IPS DF 4.7 (cell line): ENCODE results near the gene METRN.

Source experiments
- DNase-seq: peaks from one replicate; pipeline ENCODE4 v3.0.0-alpha.2; 2013; ENCODE audit warnings: low spot score; ENCODE audit errors: extremely low read depth

Gene METRN

DNA sequence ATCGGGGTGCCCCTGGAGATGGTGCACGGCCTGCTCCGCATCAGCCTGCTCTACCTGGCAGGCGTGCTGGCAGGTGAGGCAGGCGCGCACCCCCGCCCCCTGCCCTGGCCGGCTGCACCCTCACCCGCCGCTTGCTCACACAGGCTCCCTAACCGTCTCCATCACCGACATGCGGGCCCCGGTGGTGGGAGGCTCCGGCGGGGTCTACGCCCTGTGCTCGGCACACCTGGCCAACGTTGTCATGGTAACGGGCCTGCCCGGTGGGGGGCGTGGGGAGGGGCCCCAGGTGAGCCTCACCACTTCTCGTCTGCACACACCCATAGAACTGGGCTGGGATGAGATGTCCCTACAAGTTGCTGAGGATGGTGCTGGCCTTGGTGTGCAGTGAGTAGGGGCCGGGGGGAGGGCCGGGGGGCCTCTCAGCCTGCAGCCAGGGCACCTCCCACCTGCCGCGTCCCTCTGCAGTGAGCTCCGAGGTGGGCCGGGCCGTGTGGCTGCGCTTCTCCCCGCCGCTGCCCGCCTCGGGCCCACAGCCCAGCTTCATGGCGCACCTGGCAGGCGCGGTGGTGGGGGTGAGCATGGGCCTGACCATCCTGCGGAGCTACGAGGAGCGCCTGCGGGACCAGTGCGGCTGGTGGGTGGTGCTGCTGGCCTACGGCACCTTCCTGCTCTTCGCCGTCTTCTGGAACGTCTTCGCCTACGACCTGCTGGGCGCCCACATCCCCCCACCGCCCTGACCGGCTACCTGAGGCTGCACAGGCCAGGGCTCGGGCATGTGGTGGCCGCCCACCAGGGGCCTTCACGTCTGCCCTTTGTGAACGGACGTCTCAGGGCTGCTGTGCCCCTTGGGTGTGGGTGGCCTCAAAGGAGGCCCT lies 37.4 kb upstream of the METRN start:
- no peak for DNase-seq

DNA sequence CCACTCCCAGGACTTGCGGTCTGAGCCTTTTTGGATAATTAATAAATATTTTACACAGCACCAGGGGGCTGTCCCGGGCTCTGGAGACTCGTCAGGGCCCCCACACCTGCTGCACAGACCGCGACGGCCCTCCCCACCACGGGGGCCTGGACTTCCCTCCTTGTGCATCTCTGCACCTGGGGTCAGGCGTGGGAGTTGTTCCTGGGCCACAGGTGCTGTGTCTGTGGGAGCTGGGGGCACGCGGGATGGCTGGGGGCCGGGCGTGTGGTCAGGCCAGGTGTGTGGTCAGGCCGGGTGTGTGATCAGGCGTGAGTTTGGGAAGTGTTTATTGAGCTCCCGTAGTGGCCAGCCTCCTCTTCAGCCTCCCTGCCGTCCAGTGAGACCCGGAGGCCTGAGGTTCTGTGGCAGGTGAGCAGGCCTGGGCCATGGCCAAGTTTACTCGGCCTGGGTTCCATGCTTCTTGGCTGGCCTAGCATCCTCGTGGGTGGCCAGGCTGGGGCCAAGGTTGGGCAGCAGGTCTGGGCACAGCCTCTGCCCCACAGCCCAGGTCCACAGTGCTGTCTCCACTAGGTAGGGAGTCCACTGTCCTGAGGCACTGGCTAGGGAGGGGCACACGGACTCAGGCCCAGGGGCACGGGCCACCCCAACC lies 36.6 kb upstream of the METRN start:
- DNase-seq = no peak

DNA sequence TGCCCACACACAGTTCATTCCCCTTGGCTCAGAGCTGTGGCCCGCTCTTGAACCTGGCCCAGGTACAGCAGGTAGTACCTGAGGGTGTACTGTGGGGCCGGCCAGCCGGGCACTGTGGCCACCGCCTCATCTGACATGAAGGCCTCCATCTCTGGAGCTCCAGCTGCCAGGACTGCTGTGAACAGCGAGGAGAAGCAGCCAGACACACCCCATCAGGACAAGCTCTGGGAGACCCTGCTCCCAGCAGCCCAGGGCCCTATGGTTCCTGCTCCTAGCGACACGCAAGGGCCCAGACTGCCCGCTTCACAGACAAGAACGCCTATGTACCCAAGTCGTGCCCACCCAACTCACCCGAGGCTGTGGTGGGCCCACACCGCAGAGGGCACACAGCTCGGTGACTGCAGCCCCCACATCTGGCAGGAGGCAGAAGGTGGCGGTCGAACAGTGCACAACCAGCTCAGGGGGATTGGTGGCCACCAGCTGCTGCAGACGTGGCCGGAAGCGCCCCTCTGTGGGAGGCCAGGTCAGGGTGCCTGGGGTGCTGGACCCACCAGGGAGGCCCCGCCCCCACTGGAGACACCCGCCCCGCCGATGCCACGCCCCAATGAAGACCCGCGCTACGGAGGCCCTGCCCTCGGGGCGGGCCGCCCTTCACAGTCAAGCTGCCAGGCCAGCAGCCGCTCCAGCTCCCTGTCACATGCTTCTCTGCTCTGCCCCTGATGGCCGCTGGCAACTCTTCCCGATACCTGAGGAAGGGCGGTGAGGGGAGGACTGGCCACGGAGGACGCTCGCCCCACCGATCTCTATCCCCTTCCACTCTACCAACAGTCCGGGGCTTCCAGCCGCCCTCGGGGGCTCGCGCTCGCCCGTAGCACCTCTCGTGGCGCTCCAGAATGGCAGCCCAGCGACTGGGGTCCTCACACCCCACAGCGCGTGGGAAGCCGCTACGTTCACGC lies 35.8 kb upstream of the METRN start:
- DNase-seq = no peak

DNA sequence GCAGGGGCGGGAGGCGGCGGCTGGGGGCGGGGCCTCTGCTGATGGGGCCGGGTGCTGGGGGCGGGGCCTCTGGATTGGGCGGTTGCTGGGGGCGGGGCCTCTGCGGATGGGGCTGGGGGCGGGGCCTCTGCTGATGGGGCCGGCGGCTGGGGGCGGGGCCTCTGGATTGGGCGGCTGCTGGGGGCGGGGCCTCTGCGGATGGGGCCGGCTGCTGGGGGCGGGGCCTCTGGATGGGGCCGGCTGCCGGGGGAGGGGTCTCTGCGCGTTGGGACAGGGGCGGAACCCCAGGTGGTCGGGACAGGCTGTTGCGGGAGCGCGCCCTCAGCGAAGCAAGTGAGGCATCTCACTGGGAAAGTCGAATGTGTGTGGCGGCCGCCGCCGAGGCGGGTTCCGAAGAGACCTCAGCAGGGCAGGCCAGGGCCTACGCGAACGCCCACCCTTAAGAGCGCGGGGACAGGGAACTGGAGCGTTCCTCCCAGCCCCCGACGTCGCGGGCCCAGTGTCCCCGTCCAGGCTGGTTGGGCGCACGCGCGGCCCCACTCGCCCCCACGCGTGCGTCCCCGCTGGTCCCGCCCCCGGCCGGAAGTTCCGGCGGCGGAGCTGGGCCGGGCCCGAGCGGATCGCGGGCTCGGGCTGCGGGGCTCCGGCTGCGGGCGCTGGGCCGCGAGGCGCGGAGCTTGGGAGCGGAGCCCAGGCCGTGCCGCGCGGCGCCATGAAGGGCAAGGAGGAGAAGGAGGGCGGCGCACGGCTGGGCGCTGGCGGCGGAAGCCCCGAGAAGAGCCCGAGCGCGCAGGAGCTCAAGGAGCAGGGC lies 34.9 kb upstream of the METRN start, which contains the start of gene STUB1:
STUB1 (plus strand) TSS at position 597 of the 811 bp plus-strand sequence; CDS start at position 713, 116 bp downstream.
- DNase-seq = no peak

DNA sequence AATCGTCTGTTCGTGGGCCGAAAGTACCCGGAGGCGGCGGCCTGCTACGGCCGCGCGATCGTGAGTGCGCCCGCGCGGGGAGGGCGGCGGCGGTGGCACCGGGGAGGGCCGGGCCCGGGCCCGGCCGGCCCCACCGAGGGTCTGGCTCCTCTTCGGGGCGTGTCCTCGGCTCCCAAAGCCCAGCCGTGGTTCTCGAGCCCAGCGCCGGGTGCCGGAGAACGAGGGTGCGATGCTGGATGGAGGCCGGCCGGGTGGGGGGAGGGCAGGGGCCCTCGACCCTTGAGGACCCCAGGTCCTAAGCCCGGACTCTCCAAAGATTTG lies 34.3 kb upstream of the METRN start:
- DNase-seq = no peak

DNA sequence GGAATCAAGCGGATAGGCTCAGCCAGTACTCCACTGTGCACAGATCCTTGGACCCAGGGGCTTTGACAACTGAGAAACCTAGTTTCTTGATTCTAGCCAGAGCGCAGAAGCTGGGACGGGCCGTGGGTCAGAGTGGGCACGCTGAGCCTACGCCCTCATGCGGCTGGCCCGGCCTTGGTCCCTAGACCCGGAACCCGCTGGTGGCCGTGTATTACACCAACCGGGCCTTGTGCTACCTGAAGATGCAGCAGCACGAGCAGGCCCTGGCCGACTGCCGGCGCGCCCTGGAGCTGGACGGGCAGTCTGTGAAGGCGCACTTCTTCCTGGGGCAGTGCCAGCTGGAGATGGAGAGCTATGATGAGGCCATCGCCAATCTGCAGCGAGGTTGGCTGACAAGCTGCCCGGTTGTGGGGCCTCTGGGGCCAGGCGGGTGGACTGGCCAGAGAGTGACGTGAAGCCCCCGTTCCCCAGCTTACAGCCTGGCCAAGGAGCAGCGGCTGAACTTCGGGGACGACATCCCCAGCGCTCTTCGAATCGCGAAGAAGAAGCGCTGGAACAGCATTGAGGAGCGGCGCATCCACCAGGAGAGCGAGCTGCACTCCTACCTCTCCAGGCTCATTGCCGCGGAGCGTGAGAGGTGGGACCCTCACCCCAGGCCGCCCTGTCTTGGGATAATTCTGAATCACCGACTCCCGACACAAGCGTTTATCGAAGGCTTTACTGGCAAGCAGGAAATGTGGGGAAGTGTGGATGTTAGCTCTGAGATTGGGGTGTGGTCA lies 33.8 kb upstream of the METRN start:
- DNase-seq = no peak

DNA sequence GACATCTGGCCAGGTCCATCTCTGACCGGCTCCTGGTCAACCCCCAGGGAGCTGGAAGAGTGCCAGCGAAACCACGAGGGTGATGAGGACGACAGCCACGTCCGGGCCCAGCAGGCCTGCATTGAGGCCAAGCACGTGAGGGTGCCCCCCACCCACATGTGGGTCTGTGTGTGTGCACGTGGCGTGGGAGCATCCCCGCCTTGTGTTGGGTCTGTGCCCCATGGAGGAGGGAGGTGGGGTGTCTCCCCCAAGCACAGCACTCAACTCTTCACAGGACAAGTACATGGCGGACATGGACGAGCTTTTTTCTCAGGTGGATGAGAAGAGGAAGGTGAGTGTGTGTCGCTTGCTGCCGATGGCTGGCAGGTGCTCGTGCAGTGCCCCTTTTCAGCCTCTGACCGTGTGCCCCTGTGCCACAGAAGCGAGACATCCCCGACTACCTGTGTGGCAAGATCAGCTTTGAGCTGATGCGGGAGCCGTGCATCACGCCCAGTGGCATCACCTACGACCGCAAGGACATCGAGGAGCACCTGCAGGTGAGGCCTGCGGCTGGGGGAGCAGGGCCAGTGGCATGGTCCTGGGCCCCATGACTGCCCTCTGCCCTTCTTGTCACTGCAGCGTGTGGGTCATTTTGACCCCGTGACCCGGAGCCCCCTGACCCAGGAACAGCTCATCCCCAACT lies 33.0 kb upstream of the METRN start:
- no peak for DNase-seq

DNA sequence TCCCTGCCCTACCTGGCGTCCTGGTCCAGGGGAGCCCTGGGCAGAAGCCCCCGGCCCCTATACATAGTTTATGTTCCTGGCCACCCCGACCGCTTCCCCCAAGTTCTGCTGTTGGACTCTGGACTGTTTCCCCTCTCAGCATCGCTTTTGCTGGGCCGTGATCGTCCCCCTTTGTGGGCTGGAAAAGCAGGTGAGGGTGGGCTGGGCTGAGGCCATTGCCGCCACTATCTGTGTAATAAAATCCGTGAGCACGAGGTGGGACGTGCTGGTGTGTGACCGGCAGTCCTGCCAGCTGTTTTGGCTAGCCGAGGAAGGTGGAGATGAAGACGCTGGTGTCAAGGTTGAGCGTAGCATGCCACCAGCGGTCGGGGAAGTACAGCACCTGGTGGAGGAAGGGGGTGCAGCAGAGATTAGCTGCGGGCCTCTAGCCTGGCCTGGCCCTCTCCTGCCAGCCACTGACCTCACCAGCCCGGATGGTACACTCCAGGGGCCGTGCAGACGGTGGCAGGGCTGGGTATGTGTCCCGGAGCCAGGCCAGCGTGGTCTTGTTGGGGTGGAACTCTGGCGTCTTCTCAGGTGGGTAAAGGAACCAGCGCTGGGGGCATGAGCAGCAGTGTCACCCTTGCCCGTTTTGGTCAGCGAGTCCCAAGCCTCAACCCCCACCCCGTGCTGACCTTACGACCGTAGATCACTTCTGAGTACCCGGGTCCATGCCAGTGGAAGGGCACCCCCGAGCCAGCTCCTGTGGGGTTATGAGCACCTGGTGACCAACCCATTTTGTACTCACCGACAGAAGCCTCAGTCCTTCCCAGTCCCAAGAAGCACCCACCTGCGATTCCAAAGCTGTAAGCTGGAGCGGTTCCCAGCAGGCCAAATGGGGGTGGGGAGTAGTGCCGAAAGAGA lies 32.2 kb upstream of the METRN start:
- no peak for DNase-seq

DNA sequence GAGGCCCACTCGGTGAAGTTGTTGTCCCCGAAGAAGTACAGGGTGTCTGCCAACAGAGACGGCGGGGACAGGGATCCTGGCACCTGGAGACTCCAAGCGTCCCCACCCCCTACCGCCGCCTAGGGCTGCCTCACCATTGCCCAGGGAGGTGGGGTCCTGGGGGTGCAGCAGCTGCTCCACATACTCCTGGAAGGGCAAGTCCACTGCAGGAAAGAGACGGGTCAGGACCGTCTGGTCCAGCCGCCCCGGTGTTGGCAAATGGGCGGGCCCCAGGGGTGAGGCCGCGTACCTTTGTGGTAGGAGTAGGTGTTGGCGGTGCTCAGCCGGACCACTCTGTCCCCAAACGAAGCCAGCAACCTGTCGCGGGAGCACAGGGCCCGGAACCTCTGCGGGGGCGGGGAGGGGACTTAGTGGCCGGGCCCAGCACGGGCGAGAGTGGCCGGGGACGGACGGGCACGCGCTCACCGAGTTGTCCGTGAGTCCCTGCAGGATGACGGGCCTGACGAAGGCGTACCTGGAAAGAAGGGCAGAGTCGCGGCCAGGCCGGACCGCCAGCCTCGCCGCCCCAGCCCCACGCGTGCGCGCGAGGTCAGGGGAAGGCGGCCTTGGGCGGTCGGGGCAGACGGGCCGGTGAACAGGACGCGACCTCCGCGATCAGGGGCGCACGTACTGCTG lies 31.4 kb upstream of the METRN start:
- DNase-seq = no peak

DNA sequence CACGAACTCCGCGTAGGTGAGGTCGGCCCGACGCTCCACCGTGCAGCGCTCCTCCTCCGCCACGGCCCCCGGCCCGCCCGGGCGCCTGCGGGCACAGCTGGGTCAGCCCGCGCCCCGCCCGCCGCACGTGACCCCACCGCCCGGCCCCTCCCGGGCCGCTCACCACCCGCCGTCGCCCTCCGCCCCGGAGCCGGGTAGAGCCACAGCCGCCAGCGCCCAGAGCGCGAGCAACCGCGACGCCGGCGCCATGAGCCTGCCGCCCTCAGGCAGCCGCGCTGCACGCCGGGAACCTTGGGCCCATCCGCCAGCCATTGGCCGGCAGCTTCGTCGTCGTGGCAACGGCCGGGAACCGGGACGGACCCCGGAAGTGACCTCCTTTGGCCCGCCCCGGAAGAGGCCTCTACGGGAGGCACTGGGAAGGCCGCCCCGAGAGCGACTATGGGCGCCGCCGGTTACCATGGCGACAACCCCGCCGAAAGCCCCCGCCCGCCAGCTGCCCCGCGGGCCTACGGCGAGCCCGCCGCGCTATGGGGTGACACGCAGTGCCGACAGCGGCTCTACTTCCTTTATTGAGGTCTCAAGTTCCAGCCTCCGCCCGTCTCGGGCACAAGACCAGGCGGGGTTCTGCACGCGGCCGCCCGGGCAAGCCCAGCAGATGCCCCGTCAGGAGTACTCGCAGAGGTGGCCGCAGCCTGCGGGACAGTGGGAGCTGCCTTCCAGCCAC lies 30.7 kb upstream of the METRN start, which contains the start of gene JMJD8:
JMJD8 (minus strand) TSS at position 264 of the 724 bp plus-strand sequence; CDS start at position 249, 15 bp downstream.
- DNase-seq = no peak

DNA sequence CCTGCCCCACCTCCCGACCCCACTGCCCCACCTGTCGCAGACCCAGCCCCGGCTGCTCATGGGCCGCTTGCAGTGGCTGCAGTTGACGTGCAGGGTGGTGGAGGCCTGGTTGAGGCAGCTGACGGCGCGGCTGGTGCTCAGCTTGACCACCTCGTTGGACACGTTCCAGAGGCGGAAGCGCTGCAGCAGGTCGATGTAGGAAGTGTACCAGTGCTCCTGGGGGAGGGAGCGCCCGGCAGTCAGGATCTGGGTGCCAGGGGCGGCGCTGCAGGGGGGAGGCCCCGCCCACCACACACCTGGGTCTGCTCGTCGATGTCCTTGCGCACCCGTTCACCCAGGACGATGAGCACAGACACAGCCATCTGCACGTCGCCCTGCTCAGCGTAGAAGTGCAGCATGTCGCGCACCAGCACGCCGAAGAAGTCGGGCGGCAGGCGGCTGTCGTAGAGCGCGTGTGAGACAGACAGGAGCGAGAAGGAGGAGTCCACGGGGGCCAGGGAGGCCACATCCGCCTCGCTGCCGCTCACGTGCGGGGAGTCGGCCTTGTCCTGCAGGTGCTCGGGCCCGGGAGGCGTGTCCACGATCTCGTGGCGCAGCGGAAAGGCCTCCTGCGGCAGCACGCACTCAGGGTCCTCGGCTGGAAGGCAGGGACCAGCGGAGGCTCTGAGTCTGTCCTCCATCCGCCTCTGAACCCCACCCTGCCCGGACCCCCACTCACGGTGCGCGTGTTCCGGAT lies 29.8 kb upstream of the METRN start:
- no peak for DNase-seq

DNA sequence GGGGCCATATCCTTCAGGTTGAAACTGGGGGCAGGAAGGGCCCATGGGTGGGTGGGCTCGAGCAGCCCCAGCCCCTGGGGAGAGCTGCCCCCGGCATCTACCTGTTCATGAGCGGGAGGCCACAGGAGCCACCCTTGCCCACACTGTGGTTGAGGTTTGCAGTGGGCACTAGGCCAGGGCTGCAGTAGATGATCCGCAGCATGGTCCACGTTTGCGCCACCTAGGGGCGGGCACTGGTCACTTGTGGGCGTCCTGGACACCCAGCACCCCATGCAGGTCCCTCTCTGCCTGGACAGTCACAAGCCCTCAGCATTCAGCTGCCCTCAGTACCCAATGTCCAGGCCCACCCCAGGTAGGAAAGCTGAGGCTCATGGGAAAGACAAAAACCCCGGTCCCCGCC lies 29.0 kb upstream of the METRN start:
- DNase-seq = no peak

DNA sequence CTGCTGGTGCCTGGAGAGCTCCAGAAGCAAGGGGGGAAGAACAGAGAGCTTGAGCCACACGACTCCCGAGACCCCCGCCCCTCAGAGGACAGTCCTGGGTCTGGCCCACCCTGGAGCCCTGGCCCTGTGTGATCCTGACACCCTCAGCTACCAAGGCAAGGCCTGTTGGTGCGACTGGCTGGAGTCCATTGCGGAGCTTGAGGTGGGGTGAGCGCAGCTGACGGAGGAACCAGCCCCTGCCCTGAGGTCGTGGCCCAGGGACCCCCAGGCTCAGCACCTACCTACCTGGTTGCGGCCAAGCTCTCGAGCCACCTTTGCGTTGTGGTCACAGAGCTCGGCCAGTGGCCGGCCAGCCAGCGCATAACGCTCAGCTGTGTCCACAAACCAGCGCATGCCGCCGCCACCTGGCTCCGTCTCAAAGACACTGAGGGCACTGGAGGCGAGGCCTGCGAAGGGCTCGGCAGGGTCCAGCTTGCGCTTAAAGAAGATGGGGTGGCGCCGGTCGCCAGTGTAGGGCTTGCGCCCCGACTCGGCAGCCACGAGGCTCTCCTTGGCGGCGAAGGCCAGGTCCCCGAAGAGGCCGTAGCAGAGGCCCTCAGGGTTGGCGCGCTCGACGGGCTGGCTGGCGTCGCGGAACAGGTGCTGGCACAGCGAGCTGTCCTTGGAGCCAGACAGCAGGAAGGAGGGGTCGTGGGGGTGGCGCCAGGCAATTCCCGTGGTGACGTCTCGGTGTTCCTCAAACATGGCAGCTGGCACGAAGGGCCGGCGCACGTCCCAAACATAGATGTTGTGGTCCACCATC lies 28.3 kb upstream of the METRN start:
- no peak for DNase-seq

DNA sequence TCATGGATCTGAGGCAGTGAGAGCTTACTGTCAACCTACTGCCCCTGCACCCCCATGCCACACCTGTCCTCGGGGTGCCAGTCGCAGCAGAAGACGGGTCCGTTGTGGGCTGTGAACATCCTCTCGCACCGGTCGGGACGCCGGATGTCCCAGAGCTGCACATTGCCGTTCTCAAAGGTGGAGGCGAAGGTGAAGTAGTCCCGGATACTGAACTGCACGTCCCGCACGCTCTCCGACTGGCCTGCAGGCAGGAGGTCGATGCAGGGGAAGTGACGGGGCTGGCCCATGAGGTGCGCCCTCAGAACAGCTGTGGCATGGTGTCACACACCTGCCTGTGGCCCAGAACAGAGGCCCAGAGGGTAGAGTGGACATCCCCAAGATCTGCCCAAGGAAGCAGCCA lies 27.4 kb upstream of the METRN start:
- no peak for DNase-seq

DNA sequence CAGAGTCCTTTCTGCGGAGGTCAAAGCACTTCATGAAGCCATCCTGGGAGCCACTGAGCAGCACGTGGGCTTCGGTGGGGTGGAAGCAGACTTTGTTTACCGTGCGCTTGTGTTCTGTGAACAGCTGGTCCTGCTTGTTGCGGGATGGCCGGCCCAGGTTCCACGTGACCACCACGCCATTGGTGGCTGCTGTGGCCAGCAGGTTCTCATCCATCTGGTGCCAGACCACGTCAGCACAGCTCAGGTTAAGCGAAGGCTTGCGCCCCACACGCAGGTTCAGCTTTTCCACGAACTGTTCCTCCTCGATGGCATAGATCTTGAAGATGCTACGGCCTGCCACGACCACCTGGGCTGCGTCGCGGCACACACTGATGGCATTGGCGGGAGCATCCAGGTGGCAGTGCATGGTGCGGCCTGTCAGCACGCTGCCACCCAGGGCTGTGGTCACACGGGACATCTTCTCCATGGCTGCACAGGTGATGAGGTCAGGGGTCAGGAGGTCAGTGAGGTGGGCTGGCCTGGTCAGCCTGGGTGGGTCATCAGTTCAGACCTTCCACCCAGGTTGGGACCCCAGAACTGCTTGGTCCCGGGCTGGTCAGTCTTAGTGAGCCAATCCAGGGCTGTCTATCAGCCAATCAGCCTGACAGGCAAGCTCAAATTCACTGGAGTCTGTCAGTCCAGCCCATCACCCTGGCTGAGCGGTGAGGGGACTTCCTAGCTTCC lies 25.6 kb upstream of the METRN start:
- no peak for DNase-seq
